Nucleus accumbens (tissue), 56 donors: ENCODE data around the gene ACCSL.

Experiments used
- DNase-seq, 56 donors: peaks; one replicate each; lab custom pipeline; 2025; lab: John Stamatoyannopoulos, UW

ACCSL gene

DNA sequence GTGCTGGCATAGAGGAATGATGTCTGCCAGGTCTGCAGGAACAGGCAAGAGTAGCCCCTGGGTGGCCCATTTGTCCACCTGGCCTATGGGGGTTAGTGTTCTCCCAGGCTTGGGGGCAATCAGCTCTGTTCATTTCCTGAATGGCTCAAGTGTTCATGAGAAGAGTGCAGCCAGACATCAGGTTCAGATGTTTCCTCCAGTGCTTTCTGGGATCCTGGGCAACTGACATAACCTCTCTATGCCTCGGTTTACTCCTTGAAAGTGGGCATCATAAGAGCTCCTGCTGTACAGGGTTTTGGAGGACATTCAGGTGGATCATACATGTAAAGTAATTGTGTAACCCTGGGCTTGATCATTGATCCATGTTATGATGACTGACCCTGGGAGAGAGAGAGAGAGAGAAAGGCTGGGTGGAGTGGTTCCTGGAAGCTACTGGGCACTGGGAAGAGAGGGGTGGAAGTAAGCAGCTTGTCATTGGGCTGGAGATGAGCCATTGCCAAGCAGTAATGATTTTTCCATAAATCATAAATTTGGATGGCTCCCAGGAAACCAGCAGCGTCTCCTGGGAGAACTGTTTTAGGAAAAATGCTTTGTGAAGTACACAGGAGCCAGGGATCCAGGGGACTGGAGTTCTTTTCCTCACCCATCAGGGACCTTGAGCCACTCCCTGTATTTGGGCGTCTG lies 30.2 kb upstream of the ACCSL start:
- DNase-seq, result no peak

DNA sequence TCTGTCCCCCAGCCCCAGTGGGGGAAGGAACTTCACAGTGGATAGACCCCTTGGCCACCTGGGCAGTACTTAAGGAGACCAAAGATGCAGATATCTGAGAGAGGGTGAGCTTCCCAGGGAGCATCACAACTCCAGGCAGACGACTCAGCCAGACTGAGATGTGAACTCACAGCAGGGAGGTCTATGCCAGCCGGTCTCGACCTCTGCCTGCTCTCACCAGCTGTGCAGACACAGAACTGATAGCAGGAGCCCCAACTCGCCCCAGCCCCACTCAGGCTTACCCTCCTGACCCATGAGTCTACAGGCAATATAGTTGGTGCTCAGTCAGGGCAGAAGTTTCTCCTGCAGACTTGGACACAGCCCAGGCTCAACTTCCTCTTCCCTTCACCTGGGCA lies 29.7 kb upstream of the ACCSL start:
- no peak for DNase-seq

DNA sequence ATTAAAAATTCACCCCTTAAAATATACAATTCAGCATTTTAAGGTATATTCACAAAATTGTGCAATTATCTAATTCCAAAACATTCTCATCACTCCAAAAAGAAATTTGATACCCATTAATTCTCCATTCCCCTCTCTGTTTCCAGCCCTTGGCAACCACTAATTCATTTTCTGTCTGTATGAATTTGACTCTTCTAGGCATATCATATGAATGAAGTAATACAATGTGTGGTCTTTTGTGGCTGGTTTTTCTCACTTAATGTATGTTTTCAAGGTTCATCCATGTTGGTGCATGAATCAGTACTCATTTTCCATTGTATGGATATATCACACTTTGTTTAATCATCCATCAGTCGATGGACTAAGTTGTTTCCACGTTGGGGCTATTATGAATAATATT lies 29.0 kb upstream of the ACCSL start:
- no peak for DNase-seq

DNA sequence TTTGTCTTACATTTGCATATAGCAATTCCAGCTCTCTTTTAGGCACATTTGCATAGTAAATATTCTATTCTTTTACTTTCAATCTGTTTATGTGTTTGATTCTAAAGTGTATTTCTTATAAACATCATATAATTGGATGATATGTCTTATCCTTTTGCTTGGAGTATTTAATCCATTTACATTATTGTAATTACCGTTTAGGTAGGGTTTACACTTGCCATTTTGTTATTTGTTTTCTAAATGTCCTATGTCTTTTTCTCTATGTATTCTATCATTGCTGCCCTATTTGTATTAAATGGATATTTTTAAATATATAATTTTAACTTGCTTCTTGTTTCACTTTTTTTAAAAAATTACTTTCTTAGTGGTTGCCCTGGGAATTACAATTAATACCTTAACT lies 22.8 kb upstream of the ACCSL start:
- DNase-seq, result no peak

DNA sequence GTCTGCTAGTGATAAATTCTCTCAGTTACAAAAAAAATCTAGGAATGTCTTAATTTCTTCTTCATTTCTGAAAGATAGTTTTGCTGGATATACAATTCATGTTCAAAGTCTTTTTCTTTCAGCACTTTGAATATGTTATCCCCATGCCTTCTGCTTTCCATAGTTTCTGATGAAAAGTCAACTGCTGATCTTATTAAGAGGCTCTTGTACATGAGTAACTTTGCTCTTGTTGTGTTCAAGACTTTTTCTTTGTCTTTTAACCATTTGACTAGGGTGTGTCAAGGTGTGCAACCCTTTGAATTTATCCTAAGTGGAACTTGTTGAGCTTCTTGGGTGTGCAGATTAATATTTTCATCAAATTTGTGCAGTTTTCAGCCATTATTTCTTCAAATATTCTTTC lies 22.1 kb upstream of the ACCSL start:
- DNase-seq, result no peak

DNA sequence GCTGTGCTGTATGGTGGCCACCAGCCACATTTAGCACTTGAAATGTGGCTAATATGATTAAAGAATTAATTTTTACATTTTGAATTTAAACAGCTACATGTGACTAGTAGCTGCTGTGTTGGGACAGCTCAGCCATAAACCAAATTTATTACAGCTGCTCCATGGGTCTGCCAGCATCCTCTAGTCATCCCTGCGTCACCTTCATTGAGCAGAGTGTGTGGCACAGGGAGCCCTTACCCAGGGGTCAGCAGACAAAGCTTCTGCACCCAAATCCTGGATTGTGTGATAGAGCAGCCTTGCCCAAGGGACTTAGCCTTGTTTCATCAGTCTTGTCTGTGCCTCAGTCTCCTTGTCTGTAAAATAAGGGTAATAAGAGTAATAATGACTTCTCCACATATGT lies 19.4 kb upstream of the ACCSL start:
- DNase-seq, result no peak

DNA sequence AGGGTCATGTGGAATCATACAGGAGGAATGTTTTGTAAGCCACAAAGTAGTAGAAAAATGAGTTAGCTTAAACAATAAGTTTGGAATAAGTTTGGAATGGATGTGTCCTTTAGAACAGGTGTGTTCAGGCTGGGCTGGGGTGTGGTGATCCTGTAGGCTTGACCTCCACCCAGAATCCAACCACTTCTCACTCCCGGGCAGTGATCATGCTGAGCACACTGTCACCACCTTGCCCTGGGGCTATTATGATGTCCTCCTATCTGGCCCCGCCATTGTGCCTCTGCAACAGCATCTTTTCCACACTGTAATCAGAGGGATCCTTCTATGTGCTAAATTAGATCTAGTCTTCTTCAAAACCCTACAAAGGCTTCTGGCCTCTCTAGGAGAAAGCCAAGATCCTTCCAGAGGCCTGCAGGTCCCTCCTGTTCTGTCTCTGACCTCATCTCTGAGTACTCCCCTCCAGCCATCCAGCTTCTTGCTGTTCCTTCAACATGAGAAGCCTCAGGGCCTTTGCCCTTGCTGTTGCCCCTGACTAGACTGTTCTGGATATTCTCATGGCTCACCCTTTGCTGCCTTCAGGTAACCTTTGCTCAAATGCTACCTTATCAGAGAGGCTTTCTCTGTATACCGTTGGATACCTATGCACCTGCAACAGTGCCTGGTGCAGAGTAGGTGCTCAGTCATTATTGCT lies 18.8 kb upstream of the ACCSL start:
- no peak for DNase-seq

DNA sequence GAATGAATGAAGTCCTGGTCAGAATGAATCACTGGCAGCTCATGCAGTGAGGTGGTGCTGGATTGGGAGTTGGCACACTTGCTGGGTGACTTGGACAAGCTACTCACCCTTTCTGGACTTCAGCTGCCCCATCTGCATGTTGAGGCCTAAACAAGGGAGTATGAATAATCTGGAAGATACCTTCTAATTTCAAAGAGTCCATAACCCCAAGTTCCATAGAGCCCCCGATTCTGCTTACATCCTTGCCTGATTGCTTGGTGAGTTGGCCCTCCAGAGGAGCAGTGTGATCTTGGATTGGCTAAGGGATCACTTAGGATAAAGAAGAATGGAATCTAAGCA lies 18.3 kb upstream of the ACCSL start:
- DNase-seq, result no peak

DNA sequence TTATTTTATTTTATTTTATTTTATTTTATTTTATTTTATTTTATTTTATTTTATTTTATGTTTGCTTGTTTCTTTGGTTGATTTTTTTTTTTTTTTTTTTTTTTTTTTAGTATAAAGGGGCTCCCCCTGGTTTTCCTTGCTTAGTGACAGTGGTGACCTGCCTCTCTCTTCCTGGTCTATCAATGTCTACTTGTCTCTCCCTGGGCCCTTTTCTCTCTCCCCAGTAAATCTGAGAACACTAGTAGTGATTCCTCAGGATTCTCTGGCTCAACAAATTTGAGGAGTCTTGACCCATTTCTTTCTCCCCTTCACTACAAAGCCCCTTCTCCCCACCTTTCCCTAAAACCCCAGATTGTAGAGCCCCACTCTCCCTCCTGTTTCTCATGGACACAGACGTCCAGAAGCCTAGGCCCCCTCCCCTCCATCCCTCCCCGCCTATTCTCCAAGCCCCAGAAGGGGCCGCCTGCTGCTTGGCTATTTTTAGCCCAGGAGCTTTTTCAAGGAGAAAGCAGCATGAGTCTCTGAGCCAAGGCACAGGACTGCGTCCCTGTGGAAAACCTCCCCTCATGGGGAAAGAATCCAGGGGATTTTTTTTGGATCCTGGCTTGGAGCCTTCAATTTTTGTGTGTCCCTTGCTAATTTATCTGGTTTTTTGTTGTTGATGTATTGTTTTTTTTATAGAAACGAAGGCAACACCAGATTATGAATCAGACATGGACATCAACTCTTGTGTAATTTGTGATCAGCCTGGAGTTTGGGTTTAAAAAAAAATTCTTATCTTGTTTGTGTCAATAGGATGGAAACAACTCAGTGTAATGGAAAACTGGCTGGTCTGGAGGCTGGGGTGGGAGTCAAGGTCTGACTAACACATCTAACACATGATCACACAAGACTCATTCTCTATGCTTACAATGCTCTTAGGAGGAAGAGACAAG lies 17.5 kb upstream of the ACCSL start:
- DNase-seq, result peak in 7 of 56 donors; percentile 6 to 46 (median 18)

DNA sequence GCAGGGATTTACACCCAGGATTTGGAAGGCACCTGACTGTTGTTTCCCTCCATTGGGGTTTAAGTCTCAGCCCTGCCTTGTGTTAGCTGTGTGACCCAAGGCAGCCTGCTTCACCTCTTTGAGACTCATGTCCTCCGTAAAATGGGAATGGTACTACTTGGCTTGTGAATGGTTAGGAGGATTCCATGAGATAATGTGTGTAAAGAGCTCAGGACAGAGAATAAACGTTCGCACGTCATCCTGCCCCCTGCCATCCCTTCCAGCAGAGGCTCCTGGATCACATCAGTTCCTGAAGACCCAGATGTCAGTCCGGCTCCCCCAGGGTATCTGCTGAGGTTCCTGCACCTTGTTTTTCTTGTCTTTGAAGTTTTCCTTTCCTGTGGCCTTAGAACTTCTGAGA lies 16.8 kb upstream of the ACCSL start:
- DNase-seq, result no peak

DNA sequence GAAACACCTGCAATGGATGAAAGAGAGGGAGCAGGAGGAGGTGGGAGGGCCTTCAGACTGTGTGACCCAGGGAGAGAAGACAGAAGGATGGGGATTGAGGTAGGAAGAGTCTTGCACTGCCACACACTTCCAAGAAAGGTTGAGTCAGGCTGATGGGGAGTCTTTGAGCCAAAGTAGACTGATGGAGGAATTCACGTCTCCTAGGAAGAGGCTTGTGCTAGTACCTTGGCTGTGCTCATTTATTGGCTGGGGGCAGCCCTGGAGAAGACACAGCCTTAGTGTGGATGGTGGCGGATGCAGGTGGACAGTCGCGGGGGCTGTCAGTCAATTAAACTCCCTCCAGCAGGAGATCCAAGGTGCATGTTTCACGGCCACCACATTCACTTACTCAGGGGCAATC lies 16.2 kb upstream of the ACCSL start:
- no peak for DNase-seq

DNA sequence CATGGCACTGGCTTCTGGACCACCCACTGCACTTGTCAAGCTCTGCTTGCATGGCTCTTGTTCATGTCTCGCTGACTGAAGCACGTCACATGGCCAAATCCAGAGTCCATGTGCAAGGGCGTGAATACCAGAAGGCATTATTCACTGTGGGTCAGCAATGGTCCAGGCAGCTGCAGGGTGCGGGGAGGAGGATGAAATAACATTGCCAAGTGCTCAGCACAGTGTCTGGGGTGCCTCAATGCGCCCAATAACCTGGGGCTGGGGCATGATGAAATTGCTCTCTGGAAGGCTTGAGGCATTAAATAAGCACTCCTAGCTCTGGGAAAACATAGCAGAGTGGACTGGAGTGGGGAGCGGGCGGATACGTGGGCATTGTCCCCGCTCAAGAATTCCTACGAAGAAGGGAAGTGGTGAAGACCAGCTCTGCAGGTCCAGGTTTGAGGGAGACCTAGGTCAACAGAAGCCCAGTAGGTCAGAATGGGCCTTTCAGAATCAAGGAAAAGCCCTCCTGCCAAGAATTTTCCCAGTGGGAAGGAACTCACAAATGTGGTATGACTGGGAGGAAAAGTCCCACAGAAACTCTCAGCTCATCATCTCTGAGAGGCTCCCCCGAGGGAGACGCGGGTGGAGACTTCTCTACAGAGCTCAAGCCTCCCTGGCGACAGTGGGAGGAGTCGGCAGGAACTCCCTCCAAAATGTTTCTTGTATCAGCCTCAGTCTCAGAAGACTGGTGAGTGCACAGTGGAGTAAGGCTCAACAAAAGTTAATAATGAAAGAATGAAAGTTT lies 15.3 kb upstream of the ACCSL start:
- DNase-seq, result peak in 37 of 56 donors; percentile 5 to 69 (median 30)

DNA sequence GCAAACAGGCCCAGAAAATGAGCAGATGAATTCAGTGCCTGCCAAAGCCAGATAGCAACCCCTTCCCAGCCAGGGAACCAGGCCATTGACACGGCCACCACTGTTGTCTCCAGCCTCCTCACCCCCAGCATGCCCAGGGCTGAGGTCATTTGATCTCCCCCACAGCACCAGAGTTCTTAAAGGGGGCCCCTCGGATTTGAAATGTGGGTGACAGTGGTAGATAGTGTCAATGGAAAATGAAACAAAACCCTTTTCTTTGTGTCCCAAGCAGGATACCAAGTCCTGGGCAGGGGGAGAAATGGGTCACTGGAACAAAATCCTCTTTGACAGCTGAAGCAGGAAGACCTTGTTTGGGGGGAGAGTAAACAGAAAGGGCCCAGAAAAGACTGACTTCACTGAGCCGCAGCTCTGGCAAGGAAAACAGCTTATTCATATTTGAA lies 14.3 kb upstream of the ACCSL start:
- DNase-seq, result peak in 51 of 56 donors; percentile 13 to 82 (median 60)

DNA sequence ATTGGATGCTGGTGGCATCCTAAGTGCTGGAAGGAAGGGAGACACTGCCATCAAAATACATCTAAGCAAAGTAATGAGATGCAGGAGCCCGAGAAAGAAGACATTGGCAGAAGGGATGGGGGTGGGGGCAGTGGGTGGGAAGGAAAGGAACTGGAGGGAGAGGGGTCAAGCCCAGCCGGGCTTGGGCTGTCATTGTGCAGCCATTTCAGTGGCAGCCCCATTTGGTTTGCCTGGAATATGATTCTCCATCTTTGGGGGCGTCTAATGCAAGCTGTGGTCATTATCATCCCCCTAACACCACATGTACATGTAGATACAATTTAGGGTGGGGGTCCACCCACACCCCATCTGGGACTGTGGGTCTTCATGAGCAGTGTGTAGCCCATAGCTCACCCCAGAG lies 13.9 kb upstream of the ACCSL start:
- peak in 5 of 56 donors; percentile 32 to 64 (median 49) for DNase-seq

DNA sequence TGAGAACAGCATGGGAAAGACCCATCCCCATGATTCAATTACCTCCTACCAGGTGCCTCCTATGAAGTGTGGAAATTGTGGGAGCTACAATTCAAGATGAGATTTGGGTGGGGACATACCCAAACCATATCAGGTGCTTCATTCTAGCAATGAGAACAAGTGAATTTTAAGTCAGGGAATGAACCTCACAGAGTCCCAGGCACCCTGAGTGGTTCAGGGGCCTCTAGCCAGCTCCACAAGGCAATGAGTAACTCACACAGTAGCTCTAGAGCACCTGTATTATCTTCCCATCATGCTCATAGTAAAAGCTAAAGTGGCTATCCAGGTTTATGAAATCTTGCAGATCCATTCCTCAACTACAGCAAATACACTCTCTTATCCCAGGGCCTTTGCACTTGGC lies 13.1 kb upstream of the ACCSL start:
- no peak for DNase-seq

DNA sequence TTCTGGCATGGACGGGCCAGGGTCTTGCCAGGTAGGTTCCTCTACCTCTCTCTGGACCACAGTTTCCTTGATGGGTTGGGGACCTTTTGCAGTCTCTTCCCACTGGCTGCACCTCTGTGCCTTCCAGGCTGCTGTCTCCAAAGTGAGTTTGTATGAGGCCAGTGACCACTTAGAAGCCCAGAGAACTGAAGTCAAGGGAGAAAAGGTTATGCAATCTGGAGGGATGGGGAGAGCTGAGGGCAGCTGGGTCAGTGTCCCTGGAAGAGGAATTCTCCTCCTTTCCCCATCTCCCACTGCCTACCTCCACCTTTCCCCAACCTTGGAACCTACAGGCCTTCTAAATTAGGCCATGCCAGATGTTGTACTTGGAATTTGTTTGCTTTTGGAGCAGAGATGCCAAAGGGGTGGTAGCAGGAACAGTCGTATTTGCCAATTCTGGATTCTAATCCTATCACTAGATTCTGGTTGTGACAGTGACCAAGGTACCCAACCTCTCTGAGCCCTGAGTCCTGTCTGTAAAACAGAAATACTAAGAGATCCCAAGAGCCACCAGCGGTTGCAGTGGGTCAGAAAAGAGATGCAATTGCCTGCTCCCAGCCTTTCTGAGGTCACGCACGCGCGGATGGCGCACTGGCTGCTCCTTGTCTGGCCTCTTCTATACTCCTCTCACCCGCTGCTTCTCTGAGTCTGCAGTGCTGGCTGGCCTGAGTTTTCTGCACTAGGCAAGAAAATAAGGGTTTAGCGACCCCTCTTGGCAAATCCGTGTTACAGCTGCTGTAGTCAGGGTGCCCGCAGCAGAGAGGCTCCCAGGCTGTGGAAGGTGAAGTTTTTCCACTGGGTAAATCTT lies 10.7 kb upstream of the ACCSL start:
- DNase-seq, result peak in 55 of 56 donors; percentile 19 to 93 (median 75)

DNA sequence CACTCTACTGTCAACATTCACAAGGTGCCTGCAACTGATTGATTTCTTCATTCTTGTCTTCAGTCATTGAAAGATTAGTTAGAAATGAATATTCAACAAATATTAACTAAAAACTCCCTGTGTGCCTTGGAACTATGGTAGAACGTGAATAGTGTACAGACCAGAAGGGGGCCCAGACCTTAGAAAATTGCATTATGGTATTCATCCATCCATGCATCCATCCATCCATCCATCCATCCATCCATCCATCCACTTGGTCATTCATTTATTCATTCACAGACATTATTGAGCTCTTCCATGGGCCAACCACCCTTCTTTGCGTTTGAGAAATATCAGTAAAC lies 10.2 kb upstream of the ACCSL start:
- DNase-seq, result no peak

DNA sequence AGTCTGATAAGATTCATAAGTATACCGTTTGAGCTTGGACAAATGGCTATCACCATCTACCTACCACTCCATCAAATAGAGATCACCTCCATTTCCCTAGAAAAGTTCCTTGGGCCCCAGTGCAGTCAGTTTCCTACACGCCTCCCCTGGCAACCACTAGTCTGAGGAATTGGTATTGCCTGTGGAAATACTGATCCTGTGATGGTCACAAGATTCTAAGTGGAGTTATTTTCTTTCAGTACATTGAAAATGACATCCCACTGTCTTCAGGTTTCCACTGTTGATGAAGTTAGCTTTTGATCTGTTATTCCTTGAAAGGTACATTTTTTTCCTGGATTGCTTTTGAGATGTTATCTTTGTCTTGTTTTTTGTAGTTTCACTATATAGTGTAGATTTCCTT lies 4.6 kb upstream of the ACCSL start:
- no peak for DNase-seq

DNA sequence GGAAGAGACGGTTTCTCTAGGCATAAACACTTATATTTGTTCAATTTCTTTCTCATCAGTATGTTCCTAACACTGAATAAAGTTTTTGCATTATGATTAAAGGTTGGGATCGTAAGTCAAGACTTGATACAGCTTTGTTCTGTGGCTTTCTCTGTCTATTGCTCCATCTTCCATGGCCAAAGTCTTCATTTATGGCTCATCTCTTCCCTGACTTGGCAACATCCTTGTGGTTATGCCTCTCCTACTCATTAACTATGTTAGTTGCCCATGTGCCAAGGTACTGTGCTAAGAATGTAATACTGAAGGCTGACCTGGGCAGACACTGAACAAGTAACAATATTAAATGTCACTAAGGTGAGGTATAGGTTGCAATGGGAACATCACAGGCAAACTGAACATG lies 1.6 kb upstream of the ACCSL start:
- no peak for DNase-seq

DNA sequence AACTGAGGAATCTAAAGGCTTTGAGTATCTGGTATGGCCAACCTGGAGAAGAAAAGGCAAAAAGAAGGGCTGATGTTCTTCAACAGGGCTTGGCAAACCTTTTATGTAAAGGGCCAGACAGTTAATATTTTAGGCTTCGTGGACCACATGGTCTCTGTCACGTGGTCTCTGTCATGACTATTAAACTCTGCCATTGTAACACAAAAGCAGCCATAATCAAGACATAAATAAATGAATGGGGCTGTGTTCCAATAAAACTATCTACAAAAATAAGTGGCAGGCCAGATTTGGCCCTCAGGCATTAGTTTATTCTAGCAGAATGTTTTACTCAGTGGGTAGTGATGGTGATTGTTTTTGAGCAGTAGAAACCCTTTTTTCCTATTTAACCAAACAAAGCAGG lies 483 bp upstream of the ACCSL start:
- DNase-seq, result no peak
